Astrocyte of the hippocampus (primary cell): ENCODE measurements around the gene FGD6.
A peak's percentile ranks its signal among the peaks of the same experiment; 100 is the strongest.
"Not testable (repeated sequence)": the region's sequence is repeated elsewhere in the genome, so short reads cannot be mapped to it uniquely, and the experiment has no call there.

ENCODE experiments used
- DNase-seq: peaks from one replicate; pipeline ENCODE4 v3.0.0; 2011; ENCODE audit warnings: low read depth, low spot score

Gene FGD6

GRCh38 chr12:95205016-95205624 is 12.1 kb downstream of the FGD6 start:
- DNase-seq = no peak

DNA sequence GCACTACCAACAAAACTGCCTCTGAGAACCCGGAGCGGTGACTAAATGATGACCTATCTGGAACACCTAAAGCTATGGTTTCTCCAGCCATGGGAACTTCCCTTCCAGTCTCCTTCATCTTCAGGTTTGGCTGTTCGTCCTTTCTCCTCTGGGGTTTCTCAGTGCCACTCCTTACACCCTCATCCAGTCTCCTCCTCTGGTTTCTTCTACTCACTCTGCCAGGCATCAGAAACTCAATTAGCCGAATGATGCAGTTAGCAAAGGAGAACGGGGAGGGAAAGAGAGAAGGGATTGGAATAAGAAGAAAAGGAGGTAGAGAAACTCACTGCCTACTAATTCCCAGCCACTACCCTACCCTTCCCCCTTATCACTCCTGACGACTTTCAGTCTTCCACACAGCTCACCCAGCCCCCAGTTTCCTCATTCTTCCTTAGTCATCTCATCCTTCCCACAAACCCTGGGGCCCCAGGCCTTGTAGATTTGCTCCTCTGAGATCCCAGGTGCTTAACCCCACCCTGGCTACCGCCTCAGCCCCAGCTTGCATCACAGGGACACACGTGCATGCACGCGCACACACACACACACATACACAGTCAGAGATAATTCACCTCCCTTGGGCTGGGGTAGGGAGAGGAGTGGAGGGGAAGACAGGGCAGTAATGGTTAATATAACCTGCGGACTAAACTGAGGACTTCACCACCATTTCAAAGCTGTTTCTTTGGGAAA is 13.0 kb downstream of the FGD6 start:
- DNase-seq = peak; percentile 79

DNA sequence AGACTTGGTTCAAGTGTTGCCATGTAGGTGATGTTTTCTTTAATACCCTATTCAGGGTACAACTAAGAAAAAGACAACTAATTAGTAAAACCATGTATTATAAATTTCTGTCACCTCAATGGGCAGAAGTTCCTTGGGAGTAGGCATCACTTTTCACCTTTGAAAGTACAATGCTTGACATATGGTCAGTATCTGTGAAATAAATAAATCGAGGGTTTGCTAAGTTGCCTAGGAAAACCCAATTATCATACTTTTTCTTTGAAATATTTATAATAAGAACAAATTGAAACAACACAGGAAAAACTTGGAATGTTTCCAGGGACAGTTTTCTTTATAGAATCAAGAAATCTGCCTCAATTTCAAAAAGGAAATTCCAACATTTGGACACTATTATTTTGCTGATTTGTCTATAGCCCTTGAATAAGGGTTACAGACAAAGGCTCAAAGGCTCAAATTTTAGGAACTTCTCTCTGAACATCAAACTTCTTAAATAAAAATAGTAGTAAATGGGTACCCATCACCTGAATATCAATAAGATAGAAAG is 13.7 kb downstream of the FGD6 start:
- no peak for DNase-seq

DNA sequence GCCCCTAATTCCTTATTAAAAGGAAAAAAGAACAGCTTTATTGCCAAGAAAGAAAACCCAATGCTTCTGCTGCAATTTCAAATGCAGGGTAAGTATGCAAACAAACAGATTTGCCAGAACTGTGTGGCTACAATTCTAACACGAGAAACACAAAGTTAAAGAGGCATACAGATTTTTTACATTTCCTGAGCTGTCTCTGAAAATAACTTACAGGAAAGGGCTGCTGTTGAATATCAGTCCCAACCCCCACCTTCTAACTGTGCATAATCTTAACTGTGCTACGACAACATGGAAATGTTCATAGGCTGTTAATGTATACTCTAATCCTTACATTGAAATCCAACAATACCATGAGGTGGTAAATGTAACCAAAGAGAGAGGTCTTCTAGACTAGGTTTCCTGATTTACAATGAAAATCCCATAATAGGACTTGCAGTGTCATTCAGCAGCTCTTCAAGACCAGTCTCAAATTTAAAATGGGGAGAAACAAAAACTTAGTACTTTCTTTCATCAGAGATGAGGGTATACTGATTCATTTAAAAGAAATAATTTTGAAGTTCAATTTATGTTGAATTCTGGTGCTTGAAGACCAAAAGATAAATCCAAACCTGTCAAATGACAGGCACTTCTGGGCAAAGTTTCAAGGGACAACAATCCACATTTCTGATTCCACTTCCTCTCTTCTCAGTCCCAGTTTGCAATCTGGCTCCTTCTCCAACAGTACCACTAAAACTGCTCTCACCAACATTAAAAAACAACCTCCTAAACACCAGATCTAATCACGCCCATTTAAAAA is 14.4 kb downstream of the FGD6 start:
- peak; percentile 30 for DNase-seq

GRCh38 chr12:95201056-95201670 is 16.1 kb downstream of the FGD6 start:
- no peak for DNase-seq

- no peak for DNase-seq
These were observed 17.0 kb downstream of the FGD6 start for GRCh38 chr12:95200128-95200894.

DNA sequence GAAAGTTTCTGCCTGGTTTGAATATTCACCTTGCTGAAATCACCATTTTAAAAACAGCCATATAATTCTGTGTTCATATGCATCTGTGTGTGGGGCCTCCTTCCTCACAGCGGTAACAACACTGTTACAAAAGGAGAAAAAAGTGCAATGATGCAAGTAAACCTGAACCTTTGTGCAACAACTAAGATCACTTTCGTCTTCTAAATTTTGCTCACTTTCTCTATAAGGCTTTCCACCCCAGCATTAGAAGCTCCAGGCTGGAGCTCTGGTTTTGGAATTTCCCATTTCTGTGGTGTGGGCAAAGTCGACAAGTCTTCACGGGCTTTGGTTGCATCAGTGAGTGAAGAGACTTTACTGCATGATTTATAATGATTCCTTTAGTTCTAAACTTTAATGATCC is 18.4 kb downstream of the FGD6 start:
- DNase-seq = no peak

GRCh38 chr12:95197636-95198035 is 19.6 kb downstream of the FGD6 start:
- no peak for DNase-seq

DNA sequence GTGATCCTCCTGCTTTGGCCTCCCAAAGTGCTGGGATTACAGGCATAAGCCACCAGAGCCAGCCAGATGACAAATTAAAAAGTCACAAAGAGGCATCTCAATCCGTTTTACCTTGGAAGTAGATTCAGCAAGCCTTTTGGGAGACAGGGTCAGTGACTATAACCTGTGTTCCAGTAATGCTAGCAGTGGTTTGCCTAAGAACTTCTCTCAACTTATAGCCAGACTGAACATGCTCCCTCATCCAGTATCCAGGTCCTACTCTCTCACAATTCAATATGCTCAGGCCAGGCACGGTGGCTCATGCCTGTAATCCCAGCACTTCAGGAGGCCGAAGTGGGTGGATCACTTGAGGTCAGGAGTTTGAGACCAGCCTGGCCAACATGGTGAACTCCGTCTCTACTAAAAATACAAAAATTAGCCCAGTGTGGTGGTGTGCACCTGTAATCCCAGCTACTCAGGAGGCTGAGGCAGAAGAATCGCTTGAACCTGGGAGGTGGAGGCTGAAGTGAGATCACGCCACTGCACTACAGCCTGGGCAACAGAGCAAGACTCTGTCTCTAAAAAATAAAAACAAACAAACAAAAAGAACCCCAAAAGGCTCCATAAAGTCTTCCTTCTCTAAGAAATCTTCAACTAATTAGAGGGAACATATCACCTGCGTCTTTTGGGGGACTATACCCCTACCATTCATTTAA is 20.2 kb downstream of the FGD6 start:
- not testable (repeated sequence) for DNase-seq

DNA sequence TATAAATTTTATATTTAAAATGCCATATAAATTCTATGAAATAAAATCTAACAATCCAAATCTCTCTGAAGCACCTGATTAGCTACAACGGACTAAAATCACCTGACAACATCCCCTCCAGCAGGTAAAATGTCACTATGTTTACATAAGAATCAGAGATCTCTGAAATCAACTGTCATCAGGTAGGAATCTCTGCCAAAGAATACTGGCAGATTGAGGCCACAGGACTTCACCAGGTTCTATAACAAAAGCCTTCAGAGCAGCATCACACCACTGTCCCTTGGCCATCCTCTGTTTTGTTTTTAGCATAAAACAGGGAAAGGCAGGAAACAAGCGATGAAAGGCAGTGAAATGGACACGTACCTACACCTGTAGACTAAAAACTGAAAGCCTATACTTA is 22.1 kb downstream of the FGD6 start:
- DNase-seq = no peak

DNA sequence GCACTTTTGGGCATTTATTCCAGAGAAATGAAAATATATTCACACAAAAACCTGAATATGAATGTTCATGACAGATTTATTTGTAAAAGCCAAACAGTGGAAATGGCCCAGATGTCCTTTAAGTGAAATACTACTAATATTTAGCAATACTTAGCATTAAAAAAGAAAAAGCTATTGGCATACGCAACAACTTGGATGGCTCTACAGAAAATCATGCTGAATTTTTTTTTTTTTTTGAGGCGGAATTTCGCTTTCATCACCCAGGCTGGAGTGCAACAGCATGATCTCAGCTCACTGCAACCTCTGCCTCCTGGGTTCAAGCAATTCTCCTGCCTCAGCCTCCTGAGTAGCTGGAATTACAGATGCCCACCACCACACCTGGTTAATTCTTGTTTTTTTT is 24.1 kb downstream of the FGD6 start:
- DNase-seq = no peak

GRCh38 chr12:95192271-95192670 is 25.0 kb downstream of the FGD6 start:
- no peak for DNase-seq

DNA sequence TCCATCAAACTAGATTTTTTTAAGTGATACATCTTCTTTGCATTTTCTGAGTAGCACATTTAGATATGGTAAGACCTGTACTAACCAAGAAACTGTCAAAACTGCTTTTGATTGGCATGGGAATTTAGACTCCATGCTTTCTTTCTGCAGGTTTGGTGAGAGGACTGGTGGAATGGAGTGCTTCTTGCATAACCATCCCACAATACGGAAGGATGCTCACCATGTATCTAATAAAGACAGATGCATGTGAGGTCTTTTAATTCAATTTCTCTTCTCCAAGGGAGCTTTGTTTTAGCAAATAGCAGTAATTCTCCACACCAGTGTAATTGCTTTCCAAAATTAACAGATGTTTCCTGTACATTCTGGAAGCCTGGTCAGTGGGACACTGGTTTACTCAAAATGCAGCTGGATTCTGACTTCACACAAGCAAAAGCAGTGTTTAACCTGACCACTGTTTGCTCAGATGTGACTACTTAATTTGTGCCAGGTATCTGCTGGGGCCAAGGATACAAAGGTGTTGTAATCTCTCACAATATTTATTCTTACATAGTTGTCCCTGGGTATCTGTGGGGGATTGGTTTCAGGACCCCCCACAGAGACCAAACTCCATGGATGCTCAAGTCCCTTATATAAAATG is 26.1 kb downstream of the FGD6 start:
- no peak for DNase-seq

DNA sequence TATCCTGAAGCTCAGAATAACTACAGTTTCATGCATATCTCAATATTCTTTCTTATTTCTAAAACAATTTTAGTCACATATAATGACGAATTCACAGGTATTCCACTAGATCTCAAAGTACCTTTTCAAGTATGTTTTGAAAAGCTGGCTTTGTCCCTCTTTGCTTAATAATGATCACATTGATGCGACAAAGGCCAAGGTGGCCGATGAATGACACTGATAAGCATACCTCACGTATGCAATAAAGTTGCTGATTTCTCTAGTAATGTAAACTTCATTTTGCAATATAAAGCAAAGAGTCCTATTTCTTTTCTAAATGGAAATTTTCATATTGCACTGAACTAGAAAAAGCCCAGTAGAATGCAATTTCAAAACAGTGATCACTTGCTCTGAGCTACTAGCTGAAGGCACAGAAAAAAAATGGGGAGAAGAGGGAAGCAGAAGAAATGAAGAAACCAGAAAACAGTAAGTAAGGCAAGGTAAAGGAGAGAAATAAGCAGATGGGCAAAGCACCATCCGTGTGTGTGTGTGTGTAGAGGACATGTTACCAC is 29.3 kb downstream of the FGD6 start:
- DNase-seq = no peak

DNA sequence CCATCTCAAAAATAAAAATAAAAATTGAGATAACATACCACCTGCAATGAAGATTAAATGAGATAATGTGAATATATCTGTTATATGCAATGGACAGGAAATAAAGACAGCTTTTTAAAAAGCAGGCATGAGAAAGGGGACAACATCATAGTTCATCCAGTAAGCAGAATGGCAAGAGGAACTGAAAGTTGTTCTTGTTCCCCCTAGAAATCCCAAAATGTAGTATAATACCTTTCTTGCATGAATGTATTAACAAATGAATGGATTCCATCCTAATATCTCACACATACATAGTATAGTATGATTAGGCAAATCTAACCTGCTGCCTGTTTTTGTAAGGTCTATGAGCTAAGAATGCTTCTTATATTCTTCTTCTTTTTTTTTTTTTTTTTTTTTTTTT is 31.4 kb downstream of the FGD6 start:
- DNase-seq = no peak

GRCh38 chr12:95185072-95185471 is 32.2 kb downstream of the FGD6 start:
- DNase-seq = no peak

DNA sequence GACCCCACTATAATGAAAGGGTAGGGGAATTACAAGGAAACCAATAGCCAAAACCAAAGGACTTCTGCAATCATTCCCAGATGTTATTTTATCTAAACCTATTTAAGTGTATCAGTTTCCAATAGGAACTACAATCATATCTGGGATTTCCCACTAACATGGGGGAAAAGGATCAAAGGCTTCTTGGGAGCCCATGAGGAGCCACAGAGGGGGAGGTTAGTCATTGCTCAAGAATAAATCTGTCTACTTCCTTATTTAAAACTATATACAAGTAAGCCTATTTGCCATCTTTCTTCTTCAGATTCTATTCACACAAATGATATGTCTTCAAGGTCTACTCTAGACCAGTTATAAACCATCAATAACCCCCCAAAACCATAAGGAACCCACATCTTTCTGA is 33.1 kb downstream of the FGD6 start:
- DNase-seq = no peak

GRCh38 chr12:95182868-95183415 is 34.3 kb downstream of the FGD6 start:
- DNase-seq = peak; percentile 72

- DNase-seq = no peak
These were observed 36.2 kb downstream of the FGD6 start for GRCh38 chr12:95181103-95181502.

DNA sequence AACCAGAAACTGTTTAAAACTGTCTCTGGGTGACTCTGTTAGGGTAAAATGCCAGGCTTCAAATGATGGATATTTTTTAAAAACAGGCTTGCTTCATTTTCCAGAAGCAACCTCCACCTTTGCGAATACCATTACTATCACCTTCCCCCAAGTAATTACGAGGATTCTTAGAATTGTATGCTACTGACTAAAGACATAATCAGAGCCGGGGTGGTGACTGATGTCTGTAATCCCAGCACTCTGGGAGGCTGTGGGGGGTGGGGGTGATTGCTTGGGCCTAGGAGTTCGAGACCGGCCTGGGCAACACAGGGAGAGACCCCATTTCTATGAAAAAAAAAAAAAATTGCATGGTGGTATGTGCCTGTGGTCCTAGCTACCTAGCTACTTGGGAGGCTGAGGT is 38.3 kb downstream of the FGD6 start:
- DNase-seq = no peak
